HepG2 (cell line): ENCODE results near the gene CYP19A1. TPM values are rescaled to one million over a fixed set of nuclear protein-coding genes. Genes with fewer than 3 reads are reported as not detected.

ENCODE experiments used
- ATAC-seq: fragments of 200-7000 bp; cut with Tn5 transposase; 3 replicates; pipeline ENCODE4 v1.9.1; 2020; ENCODE audit warnings: mild to moderate bottlenecking, moderate library complexity
- BruUV-seq: library from RNA; stranded (reverse); fragments of 400-500 nt; replicated peaks from 2 replicates; lab custom pipeline; 2021; lab: Mats Ljungman, UMichigan
- CTCF ChIA-PET: fragments of 300-600 bp; formaldehyde crosslinking; extraction: SDS; loops from one replicate; lab custom pipeline; 2021; ENCODE audit warnings: low total read pairs, inconsistent platforms, low intra/inter-chr PET ratio; lab: Yijun Ruan, JAX
- POLR2A ChIA-PET: fragments of 350-600 bp; sonication (Branson Sonifier 250); formaldehyde crosslinking; loops from one replicate; lab custom pipeline; 2020; ENCODE audit warnings: antibody characterized with exemption, inconsistent platforms; lab: Yijun Ruan, JAX
- DNase-seq: peaks from one replicate; pipeline ENCODE4 v3.0.0-alpha.2; 2015; ENCODE audit warnings: low spot score
- FAIRE-seq: peaks from 3 replicates; lab custom pipeline; 2011; peaks lifted over from hg19 to GRCh38; lab: Jason Lieb, UNC
- H2AFZ ChIP-seq: one replicate; pipeline ENCODE4 v1.6.1; 2011; ENCODE audit warnings: low read length, inconsistent platforms
- H3K27ac ChIP-seq: fragments of 300-600 bp; 3 replicates; pipeline ENCODE4 v1.8.0; 2011; ENCODE audit warnings: mixed run types, mild to moderate bottlenecking, mixed read lengths, low read length, inconsistent platforms; ENCODE audit not compliant: insufficient read depth; ENCODE audit errors: extremely low read length
- H3K27me3 ChIP-seq, 2 experiments: fragments of 200-600 bp in 1 of 2; 2 replicates in 1 of 2; 3 replicates in 1 of 2; pipeline versions ENCODE4 v1.6.0 to v1.8.0; 2011; ENCODE audit warnings: low read length in 2 of 2, mild to moderate bottlenecking in 2 of 2, moderate library complexity in 2 of 2, inconsistent platforms in 1 of 2; ENCODE audit not compliant: insufficient read depth in 2 of 2, control insufficient read depth in 1 of 2
- H3K36me3 ChIP-seq, 2 experiments: fragments of 200-600 bp in 1 of 2; replicated peaks in 1 of 2; 2 replicates in 1 of 2; 3 replicates in 1 of 2; pipeline versions ENCODE4 v1.5.1 to v1.8.0; 2011; ENCODE audit warnings: low read length in 2 of 2, inconsistent platforms in 1 of 2; ENCODE audit not compliant: insufficient read depth in 2 of 2, control insufficient read depth in 1 of 2
- H3K4me1 ChIP-seq: 2 replicates; pipeline ENCODE4 v1.5.1; 2012; ENCODE audit warnings: low read length, inconsistent platforms; ENCODE audit not compliant: insufficient read depth
- H3K4me2 ChIP-seq: 2 replicates; pipeline ENCODE4 v1.6.0; 2011; ENCODE audit warnings: low read depth, low read length, inconsistent platforms
- H3K4me3 ChIP-seq, 3 experiments: fragments of 200-600 bp in 1 of 3; sonication (generic), shearing (Covaris generic) in 1 of 3; replicated peaks in 1 of 3; 2 replicates each; pipeline ENCODE4 v1.5.1; 2011 to 2016; ENCODE audit warnings: low read length in 3 of 3, inconsistent platforms in 2 of 3, low read depth in 2 of 3, mild to moderate bottlenecking in 2 of 3, control low read depth in 1 of 3, mixed read lengths in 1 of 3; ENCODE audit not compliant: insufficient read depth in 1 of 3
- H3K79me2 ChIP-seq: one replicate; pipeline ENCODE4 v1.6.1; 2011; ENCODE audit warnings: low read length, inconsistent platforms; ENCODE audit not compliant: insufficient read depth
- H3K9ac ChIP-seq: 2 replicates; pipeline ENCODE4 v1.6.0; 2011; ENCODE audit warnings: mild to moderate bottlenecking, low read depth, low read length, inconsistent platforms; ENCODE audit not compliant: insufficient read depth
- H3K9me3 ChIP-seq: 2 replicates; pipeline ENCODE4 v1.5.1; 2012; ENCODE audit warnings: mild to moderate bottlenecking, low read length
- H4K20me1 ChIP-seq: 2 replicates; pipeline ENCODE4 v1.6.0; 2011; ENCODE audit warnings: inconsistent platforms, mild to moderate bottlenecking, low read length, moderate library complexity; ENCODE audit not compliant: insufficient read depth
- ATF1 ChIP-seq: IDR thresholded peaks from 2 replicates; pipeline ENCODE4 v1.6.1; 2016; ENCODE audit warnings: mild to moderate bottlenecking, control low read depth
- BRCA1 ChIP-seq: sonication (generic); formaldehyde crosslinking; IDR thresholded peaks from 2 replicates; pipeline ENCODE4 v1.4.0; 2020; ENCODE audit warnings: missing genetic modification reagents
- CEBPG ChIP-seq: IDR thresholded peaks from 2 replicates; pipeline ENCODE4 v1.6.1; 2016
- CSRNP1 ChIP-seq: sonication (generic); formaldehyde crosslinking; IDR thresholded peaks from 2 replicates; pipeline ENCODE4 v1.8.1; 2023; ENCODE audit warnings: mild to moderate bottlenecking, missing genetic modification reagents
- FIP1L1 ChIP-seq: fragments of 200-400 bp; formaldehyde crosslinking; IDR thresholded peaks from 2 replicates; pipeline ENCODE4 v1.6.1; 2018; ENCODE audit warnings: low read depth, mild to moderate bottlenecking, low read length, moderate library complexity, borderline replicate concordance; ENCODE audit not compliant: insufficient read depth
- FOXM1 ChIP-seq: sonication (generic); formaldehyde crosslinking; IDR thresholded peaks from 2 replicates; pipeline ENCODE4 v1.5.0; 2020; ENCODE audit warnings: missing genetic modification reagents
- MTF2 ChIP-seq: sonication (generic); formaldehyde crosslinking; IDR thresholded peaks from 2 replicates; pipeline ENCODE4 v1.5.0; 2020; ENCODE audit warnings: missing genetic modification reagents, borderline replicate concordance
- NFE2 ChIP-seq: sonication (generic); formaldehyde crosslinking; IDR thresholded peaks from 2 replicates; pipeline ENCODE4 v1.4.0; 2020; ENCODE audit warnings: missing genetic modification reagents
- NFYC ChIP-seq: IDR thresholded peaks from 2 replicates; pipeline ENCODE4 v1.6.1; 2016; ENCODE audit warnings: missing genetic modification reagents, missing compliant biosample characterization
- NR2F1 ChIP-seq, 2 experiments: fragments of 450-650 bp in 1 of 2; formaldehyde crosslinking in 1 of 2; IDR thresholded peaks; 2 replicates each; pipeline versions ENCODE4 v1.5.0 to v1.6.1; 2016 to 2020; ENCODE audit warnings: mild to moderate bottlenecking in 1 of 2, missing compliant biosample characterization in 1 of 2, missing genetic modification reagents in 1 of 2, moderate library complexity in 1 of 2
- ZC3H13 ChIP-seq: sonication (generic); formaldehyde crosslinking; IDR thresholded peaks from 2 replicates; pipeline ENCODE4 v1.8.1; 2023; ENCODE audit warnings: mild to moderate bottlenecking, missing genetic modification reagents, moderate library complexity
- ZMYM4 ChIP-seq: sonication (generic); formaldehyde crosslinking; IDR thresholded peaks from 2 replicates; pipeline ENCODE4 v1.8.1; 2023; ENCODE audit warnings: mild to moderate bottlenecking, missing genetic modification reagents
- ZNF205 ChIP-seq: IDR thresholded peaks from 2 replicates; pipeline ENCODE4 v1.6.1; 2018; ENCODE audit warnings: missing biosample characterization, missing genetic modification reagents
- ZNF263 ChIP-seq: sonication (generic); formaldehyde crosslinking; IDR thresholded peaks from 2 replicates; pipeline ENCODE4 v1.4.0; 2020; ENCODE audit warnings: missing genetic modification reagents
- ZNF282 ChIP-seq: fragments of 450-650 bp; IDR thresholded peaks from 2 replicates; pipeline ENCODE4 v1.6.1; 2018; ENCODE audit not compliant: partially characterized antibody
- ZNF563 ChIP-seq: sonication (generic); formaldehyde crosslinking; IDR thresholded peaks from 2 replicates; pipeline ENCODE4 v1.8.0; 2022; ENCODE audit warnings: mild to moderate bottlenecking, moderate library complexity, missing genetic modification reagents
- ZNF878 ChIP-seq: sonication (generic); formaldehyde crosslinking; IDR thresholded peaks from 2 replicates; pipeline ENCODE4 v1.8.1; 2023; ENCODE audit warnings: mild to moderate bottlenecking, missing genetic modification reagents, moderate library complexity
- WGBS: methylation state at CpG from one replicate; pipeline ENCODE4 v1.1.6; 2017; ENCODE audit warnings: low lambda C conversion rate; 5-methylcytosine and 5-hydroxymethylcytosine counted together
- in situ Hi-C: cut with HindIII; loops from 2 replicates; pipeline ENCODE4 v1.10.0; 2017; ENCODE audit warnings: low pct_unique_long_range_greater_than_20kb; ENCODE audit not compliant: extremely low pct_ligation_motif_present
- intact Hi-C: fragments of 100-400 bp; cut with micrococcal nuclease; formaldehyde crosslinking; loops from one replicate; pipeline ENCODE4 v1.10.0; 2022; ENCODE audit not compliant: unreplicated experiment
- polyA plus RNA-seq, 8 experiments: library from polyadenylated mRNA; depleted of rRNA in 3 of 8; stranded (reverse) in 7 of 8; unstranded in 1 of 8; fragments of >200 nt; fragmentation: Illumina TruSeq in 4 of 8; extraction: Trizol in 4 of 8; gene quantifications; 2 replicates each; pipeline versions ENCODE4 v1.2.1 to v1.2.3, GENCODE V29; 2011 to 2016; ENCODE audit warnings: low read depth in 4 of 8, missing spikeins in 1 of 8, mixed read lengths in 1 of 8; ENCODE audit not compliant: insufficient read depth in 1 of 8
- total RNA-seq, 5 experiments: library from RNA; depleted of rRNA; stranded (reverse); fragments of >200 nt; fragmentation: Illumina TruSeq; extraction: Trizol; gene quantifications; 2 replicates each; pipeline ENCODE4 v1.2.3, GENCODE V29; 2016; ENCODE audit warnings: low read depth in 1 of 5

Gene CYP19A1
- total and polyA plus RNA-seq, 2 of the 13 experiments (the other 11 are each of a cell fraction or from before 2014, with no cell fraction given) = 10.9 to 23.0 TPM

- Histone ChIP-seq H3K4me3 (no peak overlapping the region), H4K20me1 (no peaks in the 10 kb centered on the region), H3K36me3 (no peaks in the 10 kb centered on the region), H3K27me3 (no peaks in the 10 kb centered on the region), H3K9me3 (no peaks in the 10 kb centered on the region), H3K9ac (no peak overlapping the region), H3K4me1 (peaks cover 57% of the 10 kb centered on the region), H3K4me2 (no peak overlapping the region), H3K27ac (no peak overlapping the region), H3K79me2 (no peaks in the 10 kb centered on the region), H2AFZ (no peak overlapping the region)
- ATAC-seq (no peak), DNase-seq (no peak), FAIRE-seq (no peak)
- intact Hi-C loops = loop anchor here (5.0 to 10.0 kb wide), 2 partner anchors 82 to 120 kb away; no protein-coding TSS in a partner anchor
- no TSS peak for BruUV-seq
- ChIA-PET POLR2A (no interaction called here), CTCF (no interaction called here)
- TF ChIP-seq FIP1L1 (no peak), MTF2 (CRISPR knock-in tag) (no peak), NR2F1 (CRISPR knock-in tag; IDR thresholded peaks at IDR 0.05) (no peak), FOXM1 (CRISPR knock-in tag) (no peak), ZNF263 (CRISPR knock-in tag) (no peak), BRCA1 (no peak), ZNF205 (no peak), ZMYM4 (CRISPR knock-in tag) (no peak), NFYC (CRISPR knock-in tag) (no peak), CEBPG (CRISPR knock-in tag) (no peak), ZC3H13 (CRISPR knock-in tag) (no peak), ZNF282 (no peak), ZNF878 (CRISPR knock-in tag) (no peak), CSRNP1 (CRISPR knock-in tag) (no peak), NFE2 (CRISPR knock-in tag) (no peak), ZNF563 (CRISPR knock-in tag) (no peak), ATF1 (no peak)
- in situ Hi-C loops = loop anchor here (5.0 kb wide), 1 partner anchor 92 kb away; no protein-coding TSS in a partner anchor
- 97% methylated on average over 6 of the region's 6 CpGs for WGBS
These were observed 53.5 kb downstream of the CYP19A1 start for GRCh38 chr15:51284871-51285270.
